HepG2 (cell line): ENCODE measurements around the gene ZFHX3.

Experiments used
- ASH2L ChIP-seq: fragments of 300-600, 200-600 bp; sonication (generic); IDR thresholded peaks from 2 replicates; pipeline ENCODE4 v1.7.0; 2017; ENCODE audit warnings: low read depth, mild to moderate bottlenecking, moderate library complexity, mixed read lengths, low read length; ENCODE audit not compliant: insufficient read length
- ATF1 ChIP-seq: IDR thresholded peaks from 2 replicates; pipeline ENCODE4 v1.6.1; 2016; ENCODE audit warnings: mild to moderate bottlenecking, control low read depth
- BRCA1 ChIP-seq: sonication (generic); formaldehyde crosslinking; IDR thresholded peaks from 2 replicates; pipeline ENCODE4 v1.4.0; 2020; ENCODE audit warnings: missing genetic modification reagents
- CTCF ChIP-seq: sonication (generic); formaldehyde crosslinking; IDR thresholded peaks from 2 replicates; pipeline ENCODE4 v1.5.0; 2020; ENCODE audit warnings: mild to moderate bottlenecking, missing genetic modification reagents, moderate library complexity
- E2F1 ChIP-seq: sonication (generic); formaldehyde crosslinking; IDR thresholded peaks from 2 replicates; pipeline ENCODE4 v1.5.0; 2020; ENCODE audit warnings: missing genetic modification reagents
- ESRRA ChIP-seq: sonication (generic); formaldehyde crosslinking; IDR thresholded peaks from 2 replicates; pipeline ENCODE4 v1.5.1; 2020; ENCODE audit warnings: mild to moderate bottlenecking, low read depth, missing genetic modification reagents
- HOXA5 ChIP-seq: sonication (generic); formaldehyde crosslinking; IDR thresholded peaks from 2 replicates; pipeline ENCODE4 v1.4.0; 2020; ENCODE audit warnings: missing genetic modification reagents
- KLF6 ChIP-seq: IDR thresholded peaks from 2 replicates; pipeline ENCODE4 v1.8.0; 2016; ENCODE audit warnings: missing biosample characterization, missing genetic modification reagents
- MTF2 ChIP-seq: sonication (generic); formaldehyde crosslinking; IDR thresholded peaks from 2 replicates; pipeline ENCODE4 v1.5.0; 2020; ENCODE audit warnings: missing genetic modification reagents, borderline replicate concordance
- NFE2L2 ChIP-seq: fragments of 150-350 bp; IDR thresholded peaks from 2 replicates; pipeline ENCODE4 v1.6.1; 2014; ENCODE audit warnings: low read length
- SRF ChIP-seq: IDR thresholded peaks from 2 replicates; pipeline ENCODE4 v1.6.1; 2011; ENCODE audit warnings: mild to moderate bottlenecking, low read depth, low read length, moderate library complexity
- ZSCAN31 ChIP-seq: sonication (generic); formaldehyde crosslinking; IDR thresholded peaks from 2 replicates; pipeline ENCODE4 v1.5.0; 2020; ENCODE audit warnings: low read depth, mild to moderate bottlenecking, missing genetic modification reagents
- TF ChIP-seq, protein P1 (sequence below): sonication (generic); formaldehyde crosslinking; conservative IDR thresholded peaks from 2 replicates; pipeline ENCODE4 v1.4.0; 2020; ENCODE audit warnings: missing genetic modification reagents
- TF ChIP-seq, protein P2 (sequence below): sonication (generic); formaldehyde crosslinking; IDR thresholded peaks from 2 replicates; pipeline ENCODE4 v1.4.0; 2020; ENCODE audit warnings: missing genetic modification reagents

DNA sequence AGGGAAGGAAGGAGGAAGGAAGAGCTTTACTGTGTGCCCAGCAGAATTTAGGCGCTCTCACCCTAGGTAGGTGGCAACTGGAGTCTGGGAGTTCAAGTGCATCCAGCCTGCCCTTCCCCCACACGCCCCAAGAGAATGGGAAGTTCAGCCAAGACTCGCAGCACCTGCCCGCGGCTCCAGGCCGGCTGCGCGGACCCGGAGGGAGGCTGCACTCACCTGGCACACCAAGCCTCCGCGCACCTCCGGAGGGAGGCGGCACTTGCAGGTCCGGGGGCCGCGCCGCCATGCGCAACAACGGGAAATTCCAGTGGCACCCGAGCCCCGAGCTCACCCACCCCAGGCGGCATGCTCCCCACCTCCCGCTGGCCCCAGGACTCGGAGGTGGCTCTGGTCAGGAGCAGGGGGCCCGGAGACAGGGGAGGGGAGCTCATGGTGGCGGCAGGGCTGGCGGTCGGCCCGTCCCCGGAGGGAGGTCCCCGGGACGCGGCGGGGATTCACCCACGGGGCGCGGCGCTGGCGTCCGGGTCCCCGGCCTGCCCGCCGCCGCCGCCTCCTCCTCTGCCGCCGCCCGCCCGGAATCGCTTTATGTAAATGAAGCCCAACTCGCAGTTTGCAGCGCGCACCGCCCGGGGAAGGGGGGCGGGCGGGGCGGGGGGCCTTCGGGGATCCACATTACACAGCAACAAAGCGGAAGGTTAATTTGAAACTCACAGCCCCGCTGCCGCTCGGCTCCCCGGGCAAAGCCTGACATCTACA, at the start of gene ZFHX3:
- TF ChIP-seq, protein P1, sequence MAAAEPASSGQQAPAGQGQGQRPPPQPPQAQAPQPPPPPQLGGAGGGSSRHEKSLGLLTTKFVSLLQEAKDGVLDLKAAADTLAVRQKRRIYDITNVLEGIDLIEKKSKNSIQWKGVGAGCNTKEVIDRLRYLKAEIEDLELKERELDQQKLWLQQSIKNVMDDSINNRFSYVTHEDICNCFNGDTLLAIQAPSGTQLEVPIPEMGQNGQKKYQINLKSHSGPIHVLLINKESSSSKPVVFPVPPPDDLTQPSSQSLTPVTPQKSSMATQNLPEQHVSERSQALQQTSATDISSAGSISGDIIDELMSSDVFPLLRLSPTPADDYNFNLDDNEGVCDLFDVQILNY (CRISPR knock-in tag): no peak
- TF ChIP-seq, protein P2, sequence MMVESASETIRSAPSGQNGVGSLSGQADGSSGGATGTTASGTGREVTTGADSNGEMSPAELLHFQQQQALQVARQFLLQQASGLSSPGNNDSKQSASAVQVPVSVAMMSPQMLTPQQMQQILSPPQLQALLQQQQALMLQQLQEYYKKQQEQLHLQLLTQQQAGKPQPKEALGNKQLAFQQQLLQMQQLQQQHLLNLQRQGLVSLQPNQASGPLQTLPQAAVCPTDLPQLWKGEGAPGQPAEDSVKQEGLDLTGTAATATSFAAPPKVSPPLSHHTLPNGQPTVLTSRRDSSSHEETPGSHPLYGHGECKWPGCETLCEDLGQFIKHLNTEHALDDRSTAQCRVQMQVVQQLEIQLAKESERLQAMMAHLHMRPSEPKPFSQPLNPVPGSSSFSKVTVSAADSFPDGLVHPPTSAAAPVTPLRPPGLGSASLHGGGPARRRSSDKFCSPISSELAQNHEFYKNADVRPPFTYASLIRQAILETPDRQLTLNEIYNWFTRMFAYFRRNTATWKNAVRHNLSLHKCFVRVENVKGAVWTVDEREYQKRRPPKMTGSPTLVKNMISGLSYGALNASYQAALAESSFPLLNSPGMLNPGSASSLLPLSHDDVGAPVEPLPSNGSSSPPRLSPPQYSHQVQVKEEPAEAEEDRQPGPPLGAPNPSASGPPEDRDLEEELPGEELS (CRISPR knock-in tag): no peak; the same call in 1 of the 2 replicates
- TF ChIP-seq MTF2 (CRISPR knock-in tag) (no peak; the same call in 1 of the 2 replicates), NFE2L2 (no peak), HOXA5 (CRISPR knock-in tag) (no peak), ATF1 (CRISPR knock-in tag) (no peak), ASH2L (peak; percentile 33), BRCA1 (CRISPR knock-in tag) (no peak), SRF (no peak), E2F1 (no peak), CTCF (CRISPR knock-in tag) (peak; percentile 59), ZSCAN31 (CRISPR knock-in tag) (no peak; the same call in 1 of the 2 replicates), ESRRA (CRISPR knock-in tag) (no peak; the same call in 1 of the 2 replicates), KLF6 (CRISPR knock-in tag) (no peak)
